ENCODE measurements around the gene PRKG1.

Gene PRKG1

GRCh38 chr10:51399840-51400239 is 325.6 kb downstream of the PRKG1 start:
- TF ChIP-seq, protein P1, sequence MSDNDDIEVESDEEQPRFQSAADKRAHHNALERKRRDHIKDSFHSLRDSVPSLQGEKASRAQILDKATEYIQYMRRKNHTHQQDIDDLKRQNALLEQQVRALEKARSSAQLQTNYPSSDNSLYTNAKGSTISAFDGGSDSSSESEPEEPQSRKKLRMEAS (IDR thresholded peaks at IDR 0.05): no peak
- no peak for TF ChIP-seq EGR1 (IDR thresholded peaks at IDR 0.05)
- no peak for TF ChIP-seq RAD21 (IDR thresholded peaks at IDR 0.05; ENCODE audit: low read depth)
- no peak for TF ChIP-seq EP300 (IDR thresholded peaks at IDR 0.05; ENCODE audit: borderline replicate concordance)
- no peak for TF ChIP-seq TEAD4 (IDR thresholded peaks at IDR 0.05)
- no peak for TF ChIP-seq FOXM1 (IDR thresholded peaks at IDR 0.05; ENCODE audit: borderline replicate concordance, low read depth)
- no peak for TF ChIP-seq ZBTB7A (IDR thresholded peaks at IDR 0.05; ENCODE audit: low read depth)
- no peak for TF ChIP-seq TCF12 (IDR thresholded peaks at IDR 0.05; ENCODE audit: low read depth)
- TF ChIP-seq, protein P2, sequence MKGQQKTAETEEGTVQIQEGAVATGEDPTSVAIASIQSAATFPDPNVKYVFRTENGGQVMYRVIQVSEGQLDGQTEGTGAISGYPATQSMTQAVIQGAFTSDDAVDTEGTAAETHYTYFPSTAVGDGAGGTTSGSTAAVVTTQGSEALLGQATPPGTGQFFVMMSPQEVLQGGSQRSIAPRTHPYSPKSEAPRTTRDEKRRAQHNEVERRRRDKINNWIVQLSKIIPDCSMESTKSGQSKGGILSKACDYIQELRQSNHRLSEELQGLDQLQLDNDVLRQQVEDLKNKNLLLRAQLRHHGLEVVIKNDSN (IDR thresholded peaks at IDR 0.05): no peak
- TF ChIP-seq, protein P3, sequence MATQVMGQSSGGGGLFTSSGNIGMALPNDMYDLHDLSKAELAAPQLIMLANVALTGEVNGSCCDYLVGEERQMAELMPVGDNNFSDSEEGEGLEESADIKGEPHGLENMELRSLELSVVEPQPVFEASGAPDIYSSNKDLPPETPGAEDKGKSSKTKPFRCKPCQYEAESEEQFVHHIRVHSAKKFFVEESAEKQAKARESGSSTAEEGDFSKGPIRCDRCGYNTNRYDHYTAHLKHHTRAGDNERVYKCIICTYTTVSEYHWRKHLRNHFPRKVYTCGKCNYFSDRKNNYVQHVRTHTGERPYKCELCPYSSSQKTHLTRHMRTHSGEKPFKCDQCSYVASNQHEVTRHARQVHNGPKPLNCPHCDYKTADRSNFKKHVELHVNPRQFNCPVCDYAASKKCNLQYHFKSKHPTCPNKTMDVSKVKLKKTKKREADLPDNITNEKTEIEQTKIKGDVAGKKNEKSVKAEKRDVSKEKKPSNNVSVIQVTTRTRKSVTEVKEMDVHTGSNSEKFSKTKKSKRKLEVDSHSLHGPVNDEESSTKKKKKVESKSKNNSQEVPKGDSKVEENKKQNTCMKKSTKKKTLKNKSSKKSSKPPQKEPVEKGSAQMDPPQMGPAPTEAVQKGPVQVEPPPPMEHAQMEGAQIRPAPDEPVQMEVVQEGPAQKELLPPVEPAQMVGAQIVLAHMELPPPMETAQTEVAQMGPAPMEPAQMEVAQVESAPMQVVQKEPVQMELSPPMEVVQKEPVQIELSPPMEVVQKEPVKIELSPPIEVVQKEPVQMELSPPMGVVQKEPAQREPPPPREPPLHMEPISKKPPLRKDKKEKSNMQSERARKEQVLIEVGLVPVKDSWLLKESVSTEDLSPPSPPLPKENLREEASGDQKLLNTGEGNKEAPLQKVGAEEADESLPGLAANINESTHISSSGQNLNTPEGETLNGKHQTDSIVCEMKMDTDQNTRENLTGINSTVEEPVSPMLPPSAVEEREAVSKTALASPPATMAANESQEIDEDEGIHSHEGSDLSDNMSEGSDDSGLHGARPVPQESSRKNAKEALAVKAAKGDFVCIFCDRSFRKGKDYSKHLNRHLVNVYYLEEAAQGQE (IDR thresholded peaks at IDR 0.05; ENCODE audit: low read depth): no peak
- no peak for TF ChIP-seq CEBPB (IDR thresholded peaks at IDR 0.05)
- TF ChIP-seq CREB1 (IDR thresholded peaks at IDR 0.05; ENCODE audit: low read depth): no peak

DNA sequence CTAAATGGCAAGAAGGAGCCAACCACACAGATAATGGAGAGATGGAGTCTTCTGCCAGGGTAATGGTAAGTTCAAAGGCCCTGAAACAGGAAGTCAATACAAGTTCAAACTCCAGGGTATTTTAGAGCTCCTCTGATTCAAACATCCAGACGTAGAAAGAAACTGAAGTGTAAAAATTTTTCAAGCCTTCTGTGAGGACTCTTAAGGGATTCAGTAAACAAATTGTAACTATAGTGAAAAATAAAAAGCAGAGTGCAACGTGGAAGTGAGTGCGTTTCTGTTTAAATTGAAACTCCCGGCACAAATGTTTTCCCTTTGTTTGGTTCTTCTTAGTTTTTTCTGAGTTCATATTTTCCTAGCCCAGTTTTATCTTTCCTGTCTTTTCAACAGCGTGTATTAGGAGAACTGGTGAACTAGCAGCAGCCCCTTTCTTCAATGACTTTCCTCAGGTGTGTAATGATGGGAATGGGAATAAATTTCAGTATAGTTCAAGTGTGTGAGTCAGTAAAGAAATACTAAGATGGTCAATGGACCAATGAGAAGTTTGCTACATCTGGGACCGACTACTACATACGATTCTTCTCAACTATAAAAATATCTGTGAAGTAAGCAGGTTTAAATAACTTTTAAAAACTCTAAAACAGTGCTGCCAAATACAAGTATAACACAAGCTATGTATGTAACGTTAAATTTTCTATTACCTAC is 326.3 kb downstream of the PRKG1 start:
- no peak for TF ChIP-seq FOXM1 (IDR thresholded peaks at IDR 0.05; ENCODE audit: borderline replicate concordance, low read depth)

DNA sequence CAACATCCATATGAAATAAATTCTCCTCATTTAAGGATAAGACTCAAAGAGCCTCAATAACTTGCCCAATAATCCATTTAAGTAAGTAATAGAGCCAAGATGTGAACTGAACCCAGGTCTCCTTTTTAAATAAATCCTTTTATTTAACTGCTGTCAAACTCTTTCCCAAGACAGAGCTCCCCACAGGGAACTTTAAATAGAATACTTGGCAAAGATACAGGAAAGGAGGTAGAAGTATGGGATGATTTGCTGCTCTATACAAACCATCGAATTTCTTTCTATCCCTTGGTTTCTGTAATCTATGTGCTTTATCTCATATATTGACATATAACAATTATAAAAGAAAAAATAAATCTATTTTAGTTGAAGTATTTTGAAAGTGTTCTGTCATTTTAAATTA is 329.2 kb downstream of the PRKG1 start:
- TF ChIP-seq TCF12 (IDR thresholded peaks at IDR 0.05; ENCODE audit: low read depth) (no peak), ZBTB7A (IDR thresholded peaks at IDR 0.05; ENCODE audit: low read depth) (no peak), CREB1 (IDR thresholded peaks at IDR 0.05; ENCODE audit: low read depth) (no peak), YY1 (IDR thresholded peaks at IDR 0.05; ENCODE audit: low read depth) (no peak), FOXM1 (IDR thresholded peaks at IDR 0.05; ENCODE audit: borderline replicate concordance, low read depth) (no peak), CEBPB (IDR thresholded peaks at IDR 0.05) (no peak), TAF1 (IDR thresholded peaks at IDR 0.05; ENCODE audit: low read depth) (no peak), TEAD4 (IDR thresholded peaks at IDR 0.05) (no peak), RAD21 (IDR thresholded peaks at IDR 0.05; ENCODE audit: low read depth) (no peak), EP300 (IDR thresholded peaks at IDR 0.05; ENCODE audit: borderline replicate concordance) (no peak)
- TF ChIP-seq, protein P3 (IDR thresholded peaks at IDR 0.05; ENCODE audit: low read depth): no peak
- TF ChIP-seq, protein P2 (IDR thresholded peaks at IDR 0.05): no peak
- TF ChIP-seq, protein P1 (IDR thresholded peaks at IDR 0.05): no peak

DNA sequence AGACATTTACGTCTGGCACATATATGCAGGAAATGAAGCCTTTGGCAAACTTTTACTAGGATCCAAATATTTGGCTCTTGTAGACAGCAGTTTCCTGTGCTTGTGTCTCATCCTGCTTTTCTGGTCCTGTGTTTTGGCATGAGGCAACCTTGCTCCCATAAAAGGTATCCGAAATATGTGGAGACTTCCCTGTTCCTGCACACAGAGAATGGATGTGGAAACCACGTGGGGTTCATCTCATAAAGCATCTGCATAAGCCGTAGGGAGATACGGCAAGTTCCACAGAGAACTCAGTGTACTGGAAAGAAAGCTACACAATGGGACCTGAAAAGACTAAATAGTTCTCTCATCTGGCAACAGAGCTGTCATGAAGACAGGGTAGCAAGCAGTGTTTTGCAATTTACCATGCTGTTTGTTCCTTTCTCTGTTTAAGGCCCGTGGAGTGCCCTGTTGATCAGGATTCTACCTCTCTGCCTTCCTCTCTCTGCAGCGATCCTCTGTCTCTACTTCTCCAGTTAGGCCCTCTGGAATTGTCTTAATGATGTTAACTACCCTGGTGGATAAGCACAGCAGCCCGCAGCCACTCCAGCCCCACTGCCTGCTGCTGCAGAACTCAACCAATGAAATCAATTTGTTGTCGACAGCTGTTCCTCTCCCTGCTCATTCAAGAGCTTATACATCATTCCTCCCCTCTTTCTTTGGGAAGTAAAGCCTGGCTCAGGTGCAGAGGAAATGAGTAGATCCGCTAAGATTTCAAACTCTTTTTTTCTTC is 331.5 kb downstream of the PRKG1 start:
- TF ChIP-seq, protein P3 (IDR thresholded peaks at IDR 0.05; ENCODE audit: low read depth): no peak
- TF ChIP-seq, protein P1 (IDR thresholded peaks at IDR 0.05): no peak
- no peak for TF ChIP-seq YY1 (IDR thresholded peaks at IDR 0.05; ENCODE audit: low read depth)
- TF ChIP-seq EP300 (IDR thresholded peaks at IDR 0.05; ENCODE audit: borderline replicate concordance): no peak
- TF ChIP-seq CREB1 (IDR thresholded peaks at IDR 0.05; ENCODE audit: low read depth): no peak

All from Ishikawa (cell line).